ENCODE data around the gene SERPINI1.

Gene SERPINI1

GRCh38 chr3:167735233-167736138, at the start of gene SERPINI1:
Gene SERPINI1 (plus strand): TSS chr3:167735721. CDS start chr3:167789129, 53,408 bp downstream.
- DNase-seq (ENCODE audit: low read depth in 2 of 2) = peak; percentile 63 to 68

- DNase-seq (ENCODE audit: low read depth in 2 of 2) = peak; percentile 4 to 13
These were observed 44.2 kb upstream of the SERPINI1 start for GRCh38 chr3:167691366-167691765.

DNA sequence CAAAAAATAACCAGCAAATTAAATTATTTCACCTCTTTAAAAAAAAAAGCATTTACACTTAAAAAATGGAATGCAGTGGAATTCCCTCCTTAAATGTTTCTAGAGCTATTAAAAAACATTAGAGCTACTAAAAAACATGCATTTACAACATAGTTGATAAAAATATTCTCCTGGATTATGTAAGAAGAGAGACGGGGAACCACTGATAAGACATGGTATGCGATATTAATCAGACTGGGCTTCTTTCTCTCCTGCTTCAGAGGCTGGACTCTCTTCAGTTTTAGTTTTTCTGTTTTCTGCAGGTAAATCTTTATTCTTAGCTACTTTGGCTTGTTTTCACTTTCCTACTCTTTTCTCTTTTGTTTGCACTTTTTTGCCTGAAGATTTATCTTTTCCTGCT, 41.4 kb upstream of the SERPINI1 start:
- no peak for DNase-seq (ENCODE audit: low read depth in 2 of 2)

- no peak for DNase-seq (ENCODE audit: low read depth in 2 of 2)
These were observed 35.5 kb upstream of the SERPINI1 start for GRCh38 chr3:167700046-167700445.

DNA sequence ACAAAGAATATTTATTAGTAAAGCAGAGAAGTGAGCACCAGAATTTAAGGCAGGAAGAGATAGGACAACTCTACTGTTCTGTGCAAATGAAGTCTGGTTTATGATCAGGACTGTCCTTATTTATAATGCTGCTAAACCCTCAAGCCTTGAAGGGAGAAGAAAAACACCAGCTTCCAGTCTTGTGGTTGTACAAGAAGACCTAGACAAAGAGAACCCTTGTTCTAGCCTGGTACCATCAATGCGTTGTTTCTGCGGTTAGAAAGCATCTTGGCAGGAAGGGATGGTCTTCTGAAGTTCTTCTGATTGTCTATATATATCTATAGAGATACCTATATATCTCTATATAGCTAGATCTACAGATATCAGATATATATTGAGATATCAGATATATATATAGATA, 34.6 kb upstream of the SERPINI1 start:
- no peak for DNase-seq (ENCODE audit: low read depth in 2 of 2)

DNA sequence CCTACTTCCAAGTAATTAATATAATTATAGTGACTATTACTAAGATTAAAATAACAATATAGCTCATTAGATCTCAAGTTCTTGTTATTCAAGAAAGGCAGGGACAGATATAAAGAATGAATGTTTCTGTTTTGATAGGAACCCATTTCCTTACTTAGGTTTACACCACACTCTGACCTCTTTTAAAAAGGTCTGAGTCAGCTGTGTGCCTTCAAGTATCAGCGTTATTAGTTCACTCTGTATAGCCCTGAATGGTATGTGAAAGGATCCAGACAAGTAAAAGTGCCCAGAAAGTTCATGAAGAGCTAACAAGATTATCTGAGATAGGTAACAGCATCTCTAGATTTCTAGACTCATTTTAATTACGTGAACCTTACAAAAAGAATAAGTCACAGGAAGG, 29.7 kb upstream of the SERPINI1 start:
- no peak for DNase-seq (ENCODE audit: low read depth in 2 of 2)

DNA sequence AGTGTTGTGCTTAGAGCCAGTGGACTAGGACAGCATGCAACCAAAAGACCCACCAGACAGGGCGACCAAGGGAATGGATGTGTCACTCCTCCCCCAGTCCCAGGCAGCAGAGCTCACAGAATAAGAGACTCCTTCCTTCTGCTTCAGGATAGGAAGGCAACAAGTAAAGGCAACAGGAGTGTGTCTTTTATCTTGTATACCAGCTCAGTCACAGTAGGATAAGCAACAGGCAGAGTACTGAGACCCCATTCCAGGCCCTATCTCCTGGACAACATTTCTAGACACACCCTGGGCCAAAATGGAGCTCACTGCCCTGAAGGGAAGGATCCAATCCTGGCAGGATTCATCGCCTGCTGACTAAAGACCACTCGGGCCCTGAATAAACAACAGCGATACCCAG, 25.8 kb upstream of the SERPINI1 start:
- DNase-seq (ENCODE audit: low read depth in 2 of 2) = no peak

GRCh38 chr3:167710552-167710951, 25.0 kb upstream of the SERPINI1 start:
- no peak for DNase-seq (ENCODE audit: low read depth in 2 of 2)

DNA sequence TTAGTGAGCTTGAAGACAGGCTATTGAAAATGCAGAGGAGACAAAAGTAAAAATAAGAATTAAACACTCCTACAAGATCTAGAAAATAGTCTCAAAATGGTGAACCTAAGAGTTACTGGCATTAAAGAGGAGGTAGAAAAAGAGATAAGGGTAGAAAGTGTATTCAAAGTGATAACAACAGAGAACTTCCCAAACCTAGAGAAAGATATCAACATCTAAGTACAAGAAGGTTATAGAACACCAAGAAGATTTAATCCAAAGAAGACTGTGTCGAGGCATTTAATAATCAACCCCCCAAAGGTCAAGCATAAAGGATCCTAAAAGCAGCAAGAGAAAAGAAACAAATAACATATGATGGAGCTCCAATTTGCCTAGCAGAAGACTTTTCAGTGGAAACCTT, 24.1 kb upstream of the SERPINI1 start:
- no peak for DNase-seq (ENCODE audit: low read depth in 2 of 2)

GRCh38 chr3:167712445-167712844, 23.1 kb upstream of the SERPINI1 start:
- no peak for DNase-seq (ENCODE audit: low read depth in 2 of 2)

GRCh38 chr3:167714871-167715270, 20.6 kb upstream of the SERPINI1 start:
- no peak for DNase-seq (ENCODE audit: low read depth in 2 of 2)

DNA sequence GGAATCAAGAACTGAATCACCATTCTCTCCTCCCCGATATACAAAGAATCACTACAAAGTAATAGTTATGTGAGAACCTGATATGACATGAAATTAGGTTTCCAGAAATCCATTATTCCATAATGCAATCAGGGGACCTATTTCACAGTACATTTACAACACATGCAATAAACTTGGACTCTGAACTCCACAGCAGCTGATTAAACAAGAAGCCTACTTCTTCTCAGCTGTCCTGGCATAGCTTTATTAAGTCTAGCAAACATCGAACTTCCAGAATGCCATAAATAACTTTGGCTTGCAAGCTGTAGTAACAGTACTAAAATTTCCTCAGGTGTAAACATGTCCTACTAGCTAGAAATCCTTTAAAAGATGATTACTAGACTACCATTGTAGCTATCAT, 18.6 kb upstream of the SERPINI1 start:
- DNase-seq (ENCODE audit: low read depth in 2 of 2) = no peak

DNA sequence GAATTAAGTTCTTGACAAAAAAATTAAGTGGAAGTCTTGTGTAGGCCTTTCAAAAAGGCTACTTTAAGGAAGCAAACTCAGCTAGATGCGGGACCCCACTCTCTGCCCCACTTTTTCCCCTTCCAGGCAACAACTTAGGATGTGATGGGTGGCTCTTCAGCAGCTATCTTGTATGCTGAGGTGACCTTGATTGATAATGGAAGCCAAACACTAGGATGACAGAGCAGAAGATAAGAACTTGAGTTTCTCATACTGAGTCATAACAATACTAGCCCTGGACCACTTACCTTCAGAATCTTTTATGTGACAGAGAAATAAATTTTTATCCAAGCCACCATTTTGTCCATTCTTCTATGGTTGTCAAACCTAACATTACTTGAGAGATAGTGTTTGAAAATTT, 16.9 kb upstream of the SERPINI1 start:
- DNase-seq (ENCODE audit: low read depth in 2 of 2) = no peak

GRCh38 chr3:167723025-167723512, 12.5 kb upstream of the SERPINI1 start:
- no peak for DNase-seq (ENCODE audit: low read depth in 2 of 2)

DNA sequence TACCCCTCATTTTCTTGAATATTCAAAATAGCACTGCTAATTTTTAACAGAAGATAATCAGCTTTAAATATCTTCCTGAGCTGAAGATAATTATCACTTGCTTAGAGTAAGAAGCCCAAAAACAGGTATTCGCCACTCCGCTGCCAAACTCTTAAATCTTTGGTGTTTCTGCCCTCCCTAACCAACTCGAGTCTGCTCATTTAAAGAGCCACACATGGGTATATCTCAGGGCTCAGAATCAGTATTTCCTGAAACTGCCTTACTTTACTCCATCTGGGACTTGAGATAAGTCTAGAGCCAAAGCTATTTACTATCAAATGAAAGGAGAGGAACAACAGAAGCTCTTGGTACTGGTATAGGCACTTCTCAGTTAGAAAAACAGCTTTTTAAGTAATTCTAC, 11.6 kb upstream of the SERPINI1 start:
- DNase-seq (ENCODE audit: low read depth in 2 of 2) = no peak

DNA sequence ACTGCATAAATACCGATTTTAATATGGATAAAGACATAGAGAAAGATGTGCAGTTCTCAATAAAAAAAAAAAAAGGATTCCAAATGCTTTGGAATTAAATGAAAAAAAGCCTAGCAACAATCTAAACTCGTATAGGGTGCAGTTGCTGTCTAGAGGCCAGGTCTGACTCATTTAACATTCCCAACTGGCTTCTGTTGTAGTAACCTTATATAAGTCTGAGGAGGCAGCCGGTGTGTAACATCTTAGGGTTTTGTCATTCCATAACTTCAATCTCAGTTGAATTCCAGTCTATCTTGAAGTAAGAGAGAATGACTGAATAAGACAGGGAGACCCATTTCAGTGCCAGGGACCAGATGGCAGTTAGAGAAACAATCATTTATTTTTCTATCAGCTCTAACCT, 7.3 kb upstream of the SERPINI1 start:
- no peak for DNase-seq (ENCODE audit: low read depth in 2 of 2)

- no peak for DNase-seq (ENCODE audit: low read depth in 2 of 2)
These were observed 6.7 kb upstream of the SERPINI1 start for GRCh38 chr3:167728632-167729323.

DNA sequence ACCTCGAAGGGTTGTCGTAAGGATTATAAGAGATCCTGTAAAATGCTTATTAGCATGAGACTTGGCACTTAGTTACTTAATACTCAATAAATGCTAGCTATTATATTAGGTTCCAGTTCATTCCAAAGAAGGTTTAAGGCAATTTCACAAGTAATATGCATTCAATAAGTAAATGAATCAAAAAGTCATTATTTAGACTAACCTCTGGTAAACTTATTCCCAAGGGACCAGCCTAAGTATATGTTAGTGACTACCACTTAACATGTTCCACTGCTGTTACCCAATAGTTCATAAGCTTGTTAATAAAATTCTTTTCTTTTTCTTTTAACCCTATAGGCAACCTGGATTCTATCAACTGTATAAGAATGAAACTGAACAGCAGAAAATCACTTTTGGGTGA, 5.9 kb upstream of the SERPINI1 start:
- DNase-seq (ENCODE audit: low read depth in 2 of 2) = no peak

GRCh38 chr3:167731393-167731792, 4.1 kb upstream of the SERPINI1 start:
- no peak for DNase-seq (ENCODE audit: low read depth in 2 of 2)

- no peak for DNase-seq (ENCODE audit: low read depth in 2 of 2)
These were observed 3.0 kb upstream of the SERPINI1 start for GRCh38 chr3:167732313-167733065.

DNA sequence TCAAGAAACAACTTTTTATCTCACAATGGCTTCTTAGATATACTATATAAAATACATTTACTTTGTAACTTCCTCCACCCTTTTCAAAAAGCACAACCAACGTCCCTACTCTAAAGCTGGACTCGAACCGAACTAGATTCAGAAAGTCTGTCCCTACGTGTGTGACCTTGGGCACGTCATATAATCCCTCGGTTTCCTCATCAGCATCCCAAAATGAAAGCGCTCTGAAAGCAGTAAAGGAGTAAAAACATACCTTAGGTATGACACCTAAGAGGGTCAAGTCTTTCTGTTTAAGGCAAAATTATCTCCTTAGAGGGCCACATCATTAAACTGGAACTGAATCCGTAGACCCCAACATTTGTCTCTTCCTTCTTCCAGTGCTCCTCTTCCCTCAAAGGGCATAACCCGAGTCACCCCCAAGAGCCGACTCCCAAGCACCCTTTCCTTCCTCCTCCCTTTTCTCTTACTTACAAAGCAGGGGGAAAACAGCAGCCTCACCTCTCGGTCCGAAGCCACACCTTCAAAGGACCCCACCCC, 1.5 kb upstream of the SERPINI1 start:
- no peak for DNase-seq (ENCODE audit: low read depth in 2 of 2)
